GM23338 (cell line): ENCODE results near the gene HOXA2.

ENCODE experiments used
- CREB1 ChIP-seq: fragments of 250-450 bp; sonication (Bioruptor Pico); IDR thresholded peaks from 2 replicates; pipeline ENCODE4 v1.5.0; 2020; ENCODE audit warnings: low read depth, mild to moderate bottlenecking, moderate library complexity
- TF ChIP-seq, protein P1 (sequence below): IDR thresholded peaks from one replicate; pipeline ENCODE4 v1.6.1; 2018; ENCODE audit warnings: antibody characterized with exemption; ENCODE audit not compliant: unreplicated experiment
- TF ChIP-seq, protein P2 (sequence below), 2 experiments: fragments of 200-600 bp in 1 of 2; sonication (generic) in 1 of 2; conservative IDR thresholded peaks; 2 replicates each; pipeline versions ENCODE4 v1.5.1 to v1.6.1; 2016 to 2017; ENCODE audit warnings: antibody characterized with exemption in 2 of 2, low read depth in 2 of 2, mild to moderate bottlenecking in 2 of 2, moderate library complexity in 1 of 2

DNA sequence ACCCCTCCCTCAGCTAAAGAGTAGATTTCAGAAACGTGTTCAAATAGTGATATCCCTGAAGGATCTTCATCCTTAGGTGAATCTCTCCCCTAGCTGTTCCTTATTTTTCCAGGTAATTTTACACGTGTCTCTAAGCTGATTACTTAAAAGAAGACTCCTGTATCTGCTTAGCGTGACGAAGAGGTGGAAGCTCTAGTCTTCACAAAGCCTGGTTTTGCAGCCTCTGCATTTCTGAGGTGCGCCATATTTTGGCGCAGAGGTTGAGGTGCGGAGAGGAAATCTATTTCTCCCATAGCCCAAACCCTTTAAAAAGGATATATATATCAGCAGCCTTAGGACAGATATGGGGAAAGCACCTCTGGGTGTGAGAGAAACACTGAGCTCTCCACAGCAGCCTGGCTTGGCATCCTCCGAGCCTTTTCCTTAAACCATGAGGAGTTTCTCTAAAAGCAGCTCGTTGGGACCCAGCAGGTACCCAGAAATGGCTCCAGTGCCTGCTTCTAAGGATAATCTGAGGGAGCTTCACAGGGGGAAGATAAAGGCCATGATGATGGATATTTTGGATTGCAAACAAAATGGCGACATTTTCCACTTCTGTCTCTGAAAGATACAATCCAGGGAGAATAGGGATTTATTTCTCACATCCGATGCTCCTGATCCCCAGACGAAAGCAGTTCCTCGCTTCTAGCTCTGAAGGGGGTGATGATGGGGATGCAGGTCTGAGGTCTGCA is 3.0 kb upstream of the HOXA2 start:
- TF ChIP-seq, protein P1, sequence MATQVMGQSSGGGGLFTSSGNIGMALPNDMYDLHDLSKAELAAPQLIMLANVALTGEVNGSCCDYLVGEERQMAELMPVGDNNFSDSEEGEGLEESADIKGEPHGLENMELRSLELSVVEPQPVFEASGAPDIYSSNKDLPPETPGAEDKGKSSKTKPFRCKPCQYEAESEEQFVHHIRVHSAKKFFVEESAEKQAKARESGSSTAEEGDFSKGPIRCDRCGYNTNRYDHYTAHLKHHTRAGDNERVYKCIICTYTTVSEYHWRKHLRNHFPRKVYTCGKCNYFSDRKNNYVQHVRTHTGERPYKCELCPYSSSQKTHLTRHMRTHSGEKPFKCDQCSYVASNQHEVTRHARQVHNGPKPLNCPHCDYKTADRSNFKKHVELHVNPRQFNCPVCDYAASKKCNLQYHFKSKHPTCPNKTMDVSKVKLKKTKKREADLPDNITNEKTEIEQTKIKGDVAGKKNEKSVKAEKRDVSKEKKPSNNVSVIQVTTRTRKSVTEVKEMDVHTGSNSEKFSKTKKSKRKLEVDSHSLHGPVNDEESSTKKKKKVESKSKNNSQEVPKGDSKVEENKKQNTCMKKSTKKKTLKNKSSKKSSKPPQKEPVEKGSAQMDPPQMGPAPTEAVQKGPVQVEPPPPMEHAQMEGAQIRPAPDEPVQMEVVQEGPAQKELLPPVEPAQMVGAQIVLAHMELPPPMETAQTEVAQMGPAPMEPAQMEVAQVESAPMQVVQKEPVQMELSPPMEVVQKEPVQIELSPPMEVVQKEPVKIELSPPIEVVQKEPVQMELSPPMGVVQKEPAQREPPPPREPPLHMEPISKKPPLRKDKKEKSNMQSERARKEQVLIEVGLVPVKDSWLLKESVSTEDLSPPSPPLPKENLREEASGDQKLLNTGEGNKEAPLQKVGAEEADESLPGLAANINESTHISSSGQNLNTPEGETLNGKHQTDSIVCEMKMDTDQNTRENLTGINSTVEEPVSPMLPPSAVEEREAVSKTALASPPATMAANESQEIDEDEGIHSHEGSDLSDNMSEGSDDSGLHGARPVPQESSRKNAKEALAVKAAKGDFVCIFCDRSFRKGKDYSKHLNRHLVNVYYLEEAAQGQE: no peak
- TF ChIP-seq, protein P2, sequence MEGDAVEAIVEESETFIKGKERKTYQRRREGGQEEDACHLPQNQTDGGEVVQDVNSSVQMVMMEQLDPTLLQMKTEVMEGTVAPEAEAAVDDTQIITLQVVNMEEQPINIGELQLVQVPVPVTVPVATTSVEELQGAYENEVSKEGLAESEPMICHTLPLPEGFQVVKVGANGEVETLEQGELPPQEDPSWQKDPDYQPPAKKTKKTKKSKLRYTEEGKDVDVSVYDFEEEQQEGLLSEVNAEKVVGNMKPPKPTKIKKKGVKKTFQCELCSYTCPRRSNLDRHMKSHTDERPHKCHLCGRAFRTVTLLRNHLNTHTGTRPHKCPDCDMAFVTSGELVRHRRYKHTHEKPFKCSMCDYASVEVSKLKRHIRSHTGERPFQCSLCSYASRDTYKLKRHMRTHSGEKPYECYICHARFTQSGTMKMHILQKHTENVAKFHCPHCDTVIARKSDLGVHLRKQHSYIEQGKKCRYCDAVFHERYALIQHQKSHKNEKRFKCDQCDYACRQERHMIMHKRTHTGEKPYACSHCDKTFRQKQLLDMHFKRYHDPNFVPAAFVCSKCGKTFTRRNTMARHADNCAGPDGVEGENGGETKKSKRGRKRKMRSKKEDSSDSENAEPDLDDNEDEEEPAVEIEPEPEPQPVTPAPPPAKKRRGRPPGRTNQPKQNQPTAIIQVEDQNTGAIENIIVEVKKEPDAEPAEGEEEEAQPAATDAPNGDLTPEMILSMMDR (conservative IDR thresholded peaks at IDR 0.05; ENCODE audit: low read depth in 2 of 2): no peak
- no peak for TF ChIP-seq CREB1 (CRISPR knock-in tag)
